ENCODE results near the gene GPD1L. TPM values are rescaled to one million over a fixed set of nuclear protein-coding genes. Genes with fewer than 3 reads are reported as not detected.
A peak's percentile ranks its signal among the peaks of the same experiment; 100 is the strongest.
"Not testable (repeated sequence)": the region's sequence is repeated elsewhere in the genome, so short reads cannot be mapped to it uniquely, and the experiment has no call there.

Gene GPD1L
- polyA plus RNA-seq, 1 donor from 2014 or later = 18.2 TPM

DNA sequence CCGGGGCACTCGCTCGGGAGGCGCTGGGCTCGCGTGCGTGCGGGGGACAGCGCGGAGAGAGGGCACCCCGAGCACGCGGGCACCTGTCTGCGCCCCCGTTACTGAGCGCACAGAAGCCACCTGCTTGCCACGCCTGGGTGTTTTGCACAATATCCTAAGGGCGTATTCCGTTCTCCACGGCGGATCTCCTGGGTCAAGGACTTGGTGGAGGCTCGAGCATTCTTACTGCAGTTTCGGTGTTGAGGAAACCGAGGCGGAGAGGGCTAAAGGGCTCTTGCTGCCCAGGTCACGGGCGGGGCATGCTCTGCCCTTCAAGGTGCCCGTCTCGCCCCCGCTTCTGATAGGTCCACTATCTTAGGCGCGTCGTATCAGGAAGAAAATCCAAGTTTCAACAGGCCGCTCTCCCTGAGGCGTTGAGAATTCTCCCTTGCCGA, 526 bp downstream of the GPD1L start:
- no peaks in the 10 kb centered on the region for H3F3A ChIP-seq (ENCODE audit: insufficient read depth, low read length, poor library complexity, severe bottlenecking)
- TF ChIP-seq, protein P1, sequence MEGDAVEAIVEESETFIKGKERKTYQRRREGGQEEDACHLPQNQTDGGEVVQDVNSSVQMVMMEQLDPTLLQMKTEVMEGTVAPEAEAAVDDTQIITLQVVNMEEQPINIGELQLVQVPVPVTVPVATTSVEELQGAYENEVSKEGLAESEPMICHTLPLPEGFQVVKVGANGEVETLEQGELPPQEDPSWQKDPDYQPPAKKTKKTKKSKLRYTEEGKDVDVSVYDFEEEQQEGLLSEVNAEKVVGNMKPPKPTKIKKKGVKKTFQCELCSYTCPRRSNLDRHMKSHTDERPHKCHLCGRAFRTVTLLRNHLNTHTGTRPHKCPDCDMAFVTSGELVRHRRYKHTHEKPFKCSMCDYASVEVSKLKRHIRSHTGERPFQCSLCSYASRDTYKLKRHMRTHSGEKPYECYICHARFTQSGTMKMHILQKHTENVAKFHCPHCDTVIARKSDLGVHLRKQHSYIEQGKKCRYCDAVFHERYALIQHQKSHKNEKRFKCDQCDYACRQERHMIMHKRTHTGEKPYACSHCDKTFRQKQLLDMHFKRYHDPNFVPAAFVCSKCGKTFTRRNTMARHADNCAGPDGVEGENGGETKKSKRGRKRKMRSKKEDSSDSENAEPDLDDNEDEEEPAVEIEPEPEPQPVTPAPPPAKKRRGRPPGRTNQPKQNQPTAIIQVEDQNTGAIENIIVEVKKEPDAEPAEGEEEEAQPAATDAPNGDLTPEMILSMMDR (IDR thresholded peaks at IDR 0.05; ENCODE audit: poor library complexity, severe bottlenecking) = no peak
- peak; percentile 12 for TF ChIP-seq MXI1 (conservative IDR thresholded peaks at IDR 0.05; ENCODE audit: poor library complexity, severe bottlenecking)
- peak overlapping the region; percentile 84 for H3K4me3 ChIP-seq (ENCODE audit: low read length)
- peak overlapping the region; percentile 4 for H2AFZ ChIP-seq (ENCODE audit: low read depth, low read length)
- H3K4me2 ChIP-seq (ENCODE audit: low read length) = peak overlapping the region; percentile 87
- H3K9ac ChIP-seq (ENCODE audit: low read length) = peak overlapping the region; percentile 58
- H4K20me1 ChIP-seq (ENCODE audit: insufficient read depth) = no peaks in the 10 kb centered on the region
- no peaks in the 10 kb centered on the region for H3K79me2 ChIP-seq (replicated peaks; ENCODE audit: insufficient read depth, low read length)
- no peaks in the 10 kb centered on the region for H3K9me3 ChIP-seq (ENCODE audit: low read length)
- H3K27me3 ChIP-seq (ENCODE audit: insufficient read depth, low read depth, low read length) = peaks cover 8% of the 10 kb centered on the region
- no peak overlapping the region for H3K27ac ChIP-seq (ENCODE audit: low read length)
- no peaks in the 10 kb centered on the region for H3K9me2 ChIP-seq (ENCODE audit: insufficient read depth, low read length)
- no peaks in the 10 kb centered on the region for H3K36me3 ChIP-seq (ENCODE audit: insufficient read depth, low read length)

- H2AFZ ChIP-seq (ENCODE audit: low read depth, low read length); H3K9ac ChIP-seq (ENCODE audit: low read length); H3K36me3 ChIP-seq (ENCODE audit: insufficient read depth, low read length); H3K27me3 ChIP-seq (ENCODE audit: insufficient read depth, low read depth, low read length); H3K9me3 ChIP-seq (ENCODE audit: low read length); H3F3A ChIP-seq (ENCODE audit: insufficient read depth, low read length, poor library complexity, severe bottlenecking); H3K4me2 ChIP-seq (ENCODE audit: low read length); H3K27ac ChIP-seq (ENCODE audit: low read length); H4K20me1 ChIP-seq (ENCODE audit: insufficient read depth); H3K79me2 ChIP-seq (replicated peaks; ENCODE audit: insufficient read depth, low read length); H3K9me2 ChIP-seq (ENCODE audit: insufficient read depth, low read length); H3K4me3 ChIP-seq (ENCODE audit: low read length): not testable (repeated sequence)
Observed at GRCh38 chr3:32108224-32108623, 1.8 kb downstream of the GPD1L start.

DNA sequence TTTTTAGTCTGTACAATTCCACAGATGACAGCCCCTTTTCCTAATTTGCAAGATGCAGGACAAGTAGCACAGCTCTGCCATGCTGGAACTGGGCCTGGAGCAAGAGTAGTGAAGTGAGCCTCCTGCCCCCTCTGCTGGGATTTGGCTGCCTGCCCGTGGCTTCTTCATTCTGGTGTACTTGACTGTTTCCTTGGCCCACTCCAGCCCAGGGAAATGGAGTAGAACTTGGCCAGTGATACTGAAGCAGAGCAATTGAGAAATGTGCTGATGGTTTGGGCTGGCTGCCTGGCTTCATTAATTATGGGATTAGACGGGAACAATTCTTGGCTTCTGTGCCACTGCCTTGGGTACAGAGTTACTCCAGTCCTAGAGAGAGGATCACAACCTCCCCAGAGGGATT, 2.8 kb downstream of the GPD1L start:
- H3K4me3 ChIP-seq (ENCODE audit: low read length) = no peak overlapping the region
- no peaks in the 10 kb centered on the region for H3K9me2 ChIP-seq (ENCODE audit: insufficient read depth, low read length)
- TF ChIP-seq MXI1 (conservative IDR thresholded peaks at IDR 0.05; ENCODE audit: poor library complexity, severe bottlenecking) = no peak
- no peaks in the 10 kb centered on the region for H3K79me2 ChIP-seq (replicated peaks; ENCODE audit: insufficient read depth, low read length)
- no peak overlapping the region for H3K4me2 ChIP-seq (ENCODE audit: low read length)
- H2AFZ ChIP-seq (ENCODE audit: low read depth, low read length) = no peak overlapping the region
- H3F3A ChIP-seq (ENCODE audit: insufficient read depth, low read length, poor library complexity, severe bottlenecking) = no peaks in the 10 kb centered on the region
- no peak overlapping the region for H3K9ac ChIP-seq (ENCODE audit: low read length)
- H3K36me3 ChIP-seq (ENCODE audit: insufficient read depth, low read length) = no peaks in the 10 kb centered on the region
- peaks cover 8% of the 10 kb centered on the region for H3K27me3 ChIP-seq (ENCODE audit: insufficient read depth, low read depth, low read length)
- H3K27ac ChIP-seq (ENCODE audit: low read length) = no peak overlapping the region
- H4K20me1 ChIP-seq (ENCODE audit: insufficient read depth) = no peaks in the 10 kb centered on the region
- no peaks in the 10 kb centered on the region for H3K9me3 ChIP-seq (ENCODE audit: low read length)

GRCh38 chr3:32110233-32110760, 3.9 kb downstream of the GPD1L start:
- Histone ChIP-seq H3K4me2 (ENCODE audit: low read length) (no peak overlapping the region), H3K36me3 (ENCODE audit: insufficient read depth, low read length) (no peaks in the 10 kb centered on the region), H2AFZ (ENCODE audit: low read depth, low read length) (no peak overlapping the region), H3K9me3 (ENCODE audit: low read length) (no peaks in the 10 kb centered on the region), H3K27me3 (ENCODE audit: insufficient read depth, low read depth, low read length) (peaks cover 8% of the 10 kb centered on the region), H3K27ac (ENCODE audit: low read length) (no peak overlapping the region), H4K20me1 (ENCODE audit: insufficient read depth) (no peaks in the 10 kb centered on the region), H3K9me2 (ENCODE audit: insufficient read depth, low read length) (no peaks in the 10 kb centered on the region), H3K9ac (ENCODE audit: low read length) (no peak overlapping the region), H3F3A (ENCODE audit: insufficient read depth, low read length, poor library complexity, severe bottlenecking) (no peaks in the 10 kb centered on the region), H3K4me3 (ENCODE audit: low read length) (no peak overlapping the region), H3K79me2 (replicated peaks; ENCODE audit: insufficient read depth, low read length) (no peaks in the 10 kb centered on the region)
- no peak for TF ChIP-seq EP300 (conservative IDR thresholded peaks at IDR 0.05; ENCODE audit: poor library complexity, severe bottlenecking)
- no peak for TF ChIP-seq SMC3 (conservative IDR thresholded peaks at IDR 0.05; ENCODE audit: poor library complexity)
- no peak for TF ChIP-seq REST (IDR thresholded peaks at IDR 0.05; ENCODE audit: borderline replicate concordance)
- no peak for TF ChIP-seq TAF1 (IDR thresholded peaks at IDR 0.05; ENCODE audit: low read depth)
- no peak for TF ChIP-seq POLR2AphosphoS5 (IDR thresholded peaks at IDR 0.05)
- TF ChIP-seq EZH2 (IDR thresholded peaks at IDR 0.05; ENCODE audit: borderline replicate concordance, insufficient read depth, low read length, poor library complexity, severe bottlenecking) = no peak
- TF ChIP-seq, protein P1 (IDR thresholded peaks at IDR 0.05; ENCODE audit: poor library complexity, severe bottlenecking) = no peak
- TF ChIP-seq MXI1 (conservative IDR thresholded peaks at IDR 0.05; ENCODE audit: poor library complexity, severe bottlenecking) = no peak
- no peak for TF ChIP-seq RAD21 (conservative IDR thresholded peaks at IDR 0.05)
